ENCODE results near the gene ARPP21. TPM values are rescaled to one million over a fixed set of nuclear protein-coding genes. Genes with fewer than 3 reads are reported as not detected.

The ARPP21 gene
- total RNA-seq, 1 donor from 2014 or later = not detected

DNA sequence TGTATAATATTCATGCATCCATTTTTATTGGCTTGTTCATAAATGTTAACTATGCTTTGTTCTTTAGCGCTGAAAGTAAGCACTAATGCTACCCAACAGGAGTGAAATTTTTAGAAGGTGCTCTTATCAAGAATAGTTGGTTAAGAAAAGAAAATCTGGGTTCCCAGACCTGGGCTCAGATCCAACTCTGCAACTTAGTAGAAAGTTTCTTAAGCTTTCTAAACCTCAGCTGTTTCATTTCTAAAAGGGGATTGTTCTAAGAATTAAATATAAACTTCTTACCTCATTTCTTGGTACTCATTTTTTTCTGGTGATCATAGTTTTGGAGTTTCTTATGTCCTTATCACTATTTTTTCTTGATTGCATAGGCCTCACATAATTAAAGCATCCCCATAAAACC lies 12.1 kb downstream of the ARPP21 start:
- Histone ChIP-seq H3K4me3 (no peak overlapping the region), H3K27me3 (ENCODE audit: low read depth) (no peaks in the 10 kb centered on the region), H3K27ac (no peak overlapping the region), H3K36me3 (no peaks in the 10 kb centered on the region), H3K9me3 (no peaks in the 10 kb centered on the region), H3K4me1 (no peaks in the 10 kb centered on the region)
- TF ChIP-seq, protein P1, sequence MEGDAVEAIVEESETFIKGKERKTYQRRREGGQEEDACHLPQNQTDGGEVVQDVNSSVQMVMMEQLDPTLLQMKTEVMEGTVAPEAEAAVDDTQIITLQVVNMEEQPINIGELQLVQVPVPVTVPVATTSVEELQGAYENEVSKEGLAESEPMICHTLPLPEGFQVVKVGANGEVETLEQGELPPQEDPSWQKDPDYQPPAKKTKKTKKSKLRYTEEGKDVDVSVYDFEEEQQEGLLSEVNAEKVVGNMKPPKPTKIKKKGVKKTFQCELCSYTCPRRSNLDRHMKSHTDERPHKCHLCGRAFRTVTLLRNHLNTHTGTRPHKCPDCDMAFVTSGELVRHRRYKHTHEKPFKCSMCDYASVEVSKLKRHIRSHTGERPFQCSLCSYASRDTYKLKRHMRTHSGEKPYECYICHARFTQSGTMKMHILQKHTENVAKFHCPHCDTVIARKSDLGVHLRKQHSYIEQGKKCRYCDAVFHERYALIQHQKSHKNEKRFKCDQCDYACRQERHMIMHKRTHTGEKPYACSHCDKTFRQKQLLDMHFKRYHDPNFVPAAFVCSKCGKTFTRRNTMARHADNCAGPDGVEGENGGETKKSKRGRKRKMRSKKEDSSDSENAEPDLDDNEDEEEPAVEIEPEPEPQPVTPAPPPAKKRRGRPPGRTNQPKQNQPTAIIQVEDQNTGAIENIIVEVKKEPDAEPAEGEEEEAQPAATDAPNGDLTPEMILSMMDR (IDR thresholded peaks at IDR 0.05) = no peak
- DNase-seq = no peak
- ATAC-seq = no peak
- intact Hi-C loops (cut with DNase I) = no loop called here

DNA sequence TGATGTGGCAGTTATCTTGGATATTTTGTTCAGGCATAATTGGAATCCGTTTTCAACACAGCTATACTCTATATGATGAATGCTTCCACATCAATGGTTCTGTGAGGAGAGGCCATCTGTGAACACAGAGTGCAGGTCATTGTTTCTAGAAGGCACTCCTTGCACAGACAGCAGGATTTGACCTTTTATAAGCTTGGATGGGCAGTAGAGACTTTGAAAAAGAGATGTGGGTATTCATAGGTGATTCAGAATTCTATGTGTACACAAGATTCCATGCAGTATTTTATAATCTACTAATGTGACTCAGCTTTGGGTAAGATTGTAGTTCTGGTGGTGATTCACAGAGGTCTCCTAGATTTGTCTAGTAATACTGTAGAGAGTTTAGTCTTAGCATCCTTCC lies 12.5 kb downstream of the ARPP21 start:
- DNase-seq = no peak
- Histone ChIP-seq H3K27ac (no peak overlapping the region), H3K36me3 (no peaks in the 10 kb centered on the region), H3K27me3 (ENCODE audit: low read depth) (no peaks in the 10 kb centered on the region), H3K4me3 (no peak overlapping the region), H3K4me1 (no peaks in the 10 kb centered on the region), H3K9me3 (no peaks in the 10 kb centered on the region)
- TF ChIP-seq, protein P1 (IDR thresholded peaks at IDR 0.05) = no peak
- intact Hi-C loops (cut with DNase I) = no loop called here
- no peak for ATAC-seq

DNA sequence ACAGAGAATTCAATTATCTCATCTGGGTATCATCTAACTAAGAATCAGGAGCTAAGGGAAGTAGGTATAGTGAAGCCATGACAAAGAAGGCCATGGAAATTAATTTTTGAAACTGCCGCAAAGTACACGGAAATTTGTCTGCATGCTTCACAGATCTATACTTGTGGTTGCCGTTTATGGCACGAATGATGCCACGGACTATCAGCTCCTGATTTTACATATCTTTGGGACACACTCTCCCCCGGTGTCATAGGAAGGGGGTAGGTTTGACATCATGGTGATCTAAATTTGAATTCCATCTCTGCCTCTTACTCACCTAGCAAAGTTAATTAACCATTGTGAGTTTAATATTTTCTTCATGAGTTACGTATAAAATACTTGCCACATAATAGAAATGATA lies 14.0 kb downstream of the ARPP21 start:
- DNase-seq = no peak
- Histone ChIP-seq H3K36me3 (no peaks in the 10 kb centered on the region), H3K4me1 (no peaks in the 10 kb centered on the region), H3K9me3 (no peaks in the 10 kb centered on the region), H3K4me3 (no peak overlapping the region), H3K27ac (no peak overlapping the region), H3K27me3 (ENCODE audit: low read depth) (no peaks in the 10 kb centered on the region)
- TF ChIP-seq, protein P1 (IDR thresholded peaks at IDR 0.05) = no peak
- intact Hi-C loops (cut with DNase I) = no loop called here
- no peak for ATAC-seq

DNA sequence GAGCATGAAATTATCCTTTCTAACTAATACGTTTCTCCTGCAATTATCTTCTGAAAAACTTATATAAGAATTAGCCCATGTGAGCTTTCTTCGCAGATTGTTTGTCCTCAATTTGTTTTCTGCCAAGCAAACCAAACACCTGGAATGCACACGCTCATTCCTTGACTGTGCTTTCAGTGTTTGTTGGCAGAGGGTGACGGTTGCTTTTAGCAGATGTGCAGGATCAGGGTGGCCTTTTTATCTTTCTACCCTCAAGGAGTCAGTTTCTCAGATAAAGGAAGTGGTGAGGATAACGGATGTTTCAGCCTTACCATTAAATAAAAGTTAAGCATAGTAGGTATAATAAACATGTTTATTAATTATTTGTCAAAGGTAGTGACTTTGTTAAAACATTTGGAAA lies 15.2 kb downstream of the ARPP21 start:
- H3K27me3 ChIP-seq (ENCODE audit: low read depth) = no peaks in the 10 kb centered on the region

DNA sequence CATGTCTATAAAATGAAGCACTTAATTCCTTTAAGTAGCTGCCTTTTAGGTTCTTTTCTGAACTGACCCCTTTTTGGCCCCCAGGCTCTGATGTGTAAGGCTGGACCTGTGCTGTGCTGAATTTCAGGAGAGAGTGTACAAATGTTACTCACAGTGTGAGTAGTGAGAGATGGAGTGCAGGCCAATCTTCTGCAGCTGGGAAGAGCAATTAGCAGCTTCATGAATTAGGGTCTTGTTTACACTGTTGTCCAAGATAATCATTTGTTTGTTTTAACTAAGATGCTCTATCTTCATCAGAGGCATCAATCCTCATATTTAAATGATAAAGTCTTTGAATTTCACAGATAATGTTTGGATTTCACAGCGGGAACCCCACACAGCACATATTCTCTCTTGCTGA lies 19.4 kb downstream of the ARPP21 start:
- ATAC-seq (no peak), DNase-seq (no peak)
- TF ChIP-seq, protein P1 (IDR thresholded peaks at IDR 0.05) = no peak
- Histone ChIP-seq H3K9me3 (no peaks in the 10 kb centered on the region), H3K27me3 (ENCODE audit: low read depth) (no peaks in the 10 kb centered on the region), H3K27ac (no peak overlapping the region), H3K36me3 (no peaks in the 10 kb centered on the region), H3K4me1 (no peaks in the 10 kb centered on the region), H3K4me3 (no peak overlapping the region)
- intact Hi-C loops (cut with DNase I) = no loop called here

More for the DNA sequence above, 15.2 kb downstream of the ARPP21 start:
- no peaks in the 10 kb centered on the region for H3K4me1 ChIP-seq
- TF ChIP-seq, protein P1 (IDR thresholded peaks at IDR 0.05) = no peak
- no peak overlapping the region for H3K4me3 ChIP-seq
- no peak for DNase-seq
- H3K36me3 ChIP-seq = no peaks in the 10 kb centered on the region
- intact Hi-C loops (cut with DNase I) = no loop called here
- no peak for ATAC-seq
- H3K9me3 ChIP-seq = no peaks in the 10 kb centered on the region
- H3K27ac ChIP-seq = no peak overlapping the region

DNA sequence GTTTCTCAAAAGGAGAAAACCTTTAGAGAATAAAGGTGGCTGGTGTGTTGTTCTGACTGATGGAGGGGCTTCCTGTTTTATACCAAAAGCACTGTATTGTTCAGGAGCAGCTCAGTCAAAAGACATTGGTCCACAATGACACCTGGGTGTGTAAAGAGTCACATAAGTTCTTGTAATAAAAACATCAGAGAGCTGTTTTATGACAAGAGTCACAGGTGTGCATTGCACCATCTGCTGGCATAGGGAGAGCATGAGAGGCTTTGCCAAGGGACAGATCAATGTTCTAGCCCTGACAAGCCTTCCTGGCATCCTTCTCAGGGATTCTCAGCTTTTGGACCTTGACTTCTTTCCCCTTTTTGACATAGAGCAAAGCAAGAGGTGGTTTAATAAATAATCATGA lies 20.4 kb downstream of the ARPP21 start:
- Histone ChIP-seq H3K9me3 (no peaks in the 10 kb centered on the region), H3K27ac (no peak overlapping the region), H3K4me1 (no peaks in the 10 kb centered on the region), H3K4me3 (no peak overlapping the region), H3K36me3 (no peaks in the 10 kb centered on the region), H3K27me3 (ENCODE audit: low read depth) (no peaks in the 10 kb centered on the region)
- DNase-seq (no peak), ATAC-seq (no peak)
- TF ChIP-seq, protein P1 (IDR thresholded peaks at IDR 0.05) = no peak
- intact Hi-C loops (cut with DNase I) = no loop called here

Data from lower lobe of right lung (tissue), 2 donors.